Testis (tissue), 3 donors: Measurements from ENCODE around the gene MAPK12. TPM values are rescaled to one million over a fixed set of nuclear protein-coding genes. Genes with fewer than 3 reads are reported as not detected.

Source experiments
- DNase-seq: peaks from one replicate; pipeline ENCODE4 v3.0.0-alpha.2; 2019
- H3K27ac ChIP-seq, 2 donors: fragments of 200-600 bp; sonication (generic); one replicate each; pipeline ENCODE4 v1.5.1; 2019
- H3K27me3 ChIP-seq: fragments of 200-600 bp; sonication (generic); one replicate; pipeline ENCODE4 v1.5.1; 2019
- H3K36me3 ChIP-seq: fragments of 200-600 bp; sonication (generic); one replicate; pipeline ENCODE4 v1.5.1; 2017; ENCODE audit warnings: low read depth; ENCODE audit errors: missing control alignments
- H3K4me1 ChIP-seq: fragments of 200-600 bp; sonication (generic); one replicate; pipeline ENCODE4 v1.5.1; 2019
- H3K4me3 ChIP-seq, 2 donors: fragments of 200-600 bp; sonication (generic); one replicate each; pipeline ENCODE4 v1.5.1; 2017 to 2019
- H3K9me3 ChIP-seq: fragments of 200-600 bp; sonication (generic); one replicate; pipeline ENCODE4 v1.5.1; 2017
- POLR2A ChIP-seq: fragments of 450-650 bp; IDR thresholded peaks from one replicate; pipeline ENCODE4 v1.6.1; 2017; ENCODE audit warnings: antibody characterized with exemption, mild to moderate bottlenecking, moderate library complexity
- WGBS, 2 donors: methylation state at CpG; one replicate each; pipeline ENCODE4 v1.1.5; 2018; 5-methylcytosine and 5-hydroxymethylcytosine counted together
- intact Hi-C: fragments of 100-400 bp; cut with DNase I; formaldehyde crosslinking; loops from one replicate; pipeline ENCODE4 v1.15.1; 2023; ENCODE audit warnings: low total_unique reads
- polyA plus RNA-seq: library from polyadenylated mRNA; stranded (reverse); fragments of 350-450 nt; fragmentation: Illumina TruSeq; extraction: RNeasy Lipid Tissue Mini Kit (QIAGEN cat#74804); gene quantifications from one replicate; pipeline ENCODE4 v1.2.3, GENCODE V29; 2014; ENCODE audit warnings: low read depth, low replicate concordance; ENCODE audit not compliant: insufficient read depth
- total RNA-seq, 2 donors: library from RNA; depleted of rRNA; stranded (reverse); fragments of >200 nt; gene quantifications; one replicate each; pipeline ENCODE4 v1.2.3, GENCODE V29; 2016
- TF ChIP-seq, protein P1 (sequence below), 3 experiments: fragments of 450-650 bp in 2 of 3; fragments of 200-600 bp in 1 of 3; sonication (generic) in 1 of 3; IDR thresholded peaks; one replicate each; pipeline ENCODE4 v1.5.1; 2016 to 2019; ENCODE audit warnings: antibody characterized with exemption in 3 of 3, mild to moderate bottlenecking in 2 of 3, moderate library complexity in 1 of 3

MAPK12 gene
- total and polyA plus RNA-seq, 3 donors from 2014 or later = 9.1 to 25.1 (median 22.3) TPM

DNA sequence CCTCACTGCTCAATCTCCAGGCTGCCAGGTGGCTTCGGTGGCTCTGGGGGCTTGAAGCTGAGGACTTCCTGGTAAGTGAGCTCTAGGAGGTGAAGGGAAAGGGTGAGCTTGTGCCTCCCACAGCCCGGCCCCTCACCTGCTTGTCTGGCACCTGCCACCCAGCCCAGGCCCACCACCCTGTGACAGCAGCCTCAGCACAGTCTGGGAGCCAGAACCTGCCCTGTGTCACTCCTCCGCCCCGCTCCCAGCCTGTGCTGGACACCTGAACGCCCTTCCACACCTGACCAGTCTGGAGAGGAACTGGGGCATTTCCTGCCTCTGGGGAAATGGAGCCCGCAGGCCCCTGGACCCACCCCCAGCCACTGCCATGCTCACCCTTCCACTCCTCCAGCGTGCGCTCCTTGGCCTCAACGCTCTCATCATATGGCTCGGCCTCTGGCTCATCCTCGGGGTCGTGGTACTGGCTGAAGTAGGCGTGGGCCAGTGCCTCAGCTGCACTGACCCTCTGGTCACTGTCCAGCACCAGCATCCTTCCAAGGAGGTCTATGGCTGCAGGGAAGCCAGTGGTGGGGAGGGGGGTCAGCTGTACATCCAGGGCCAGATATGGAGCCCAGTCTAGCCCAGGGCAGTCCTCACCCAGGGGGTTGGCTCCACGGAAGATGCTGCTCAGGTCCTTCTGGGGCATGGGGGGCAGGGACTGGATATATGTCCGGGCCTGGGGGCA, 3.6 kb upstream of the MAPK12 start:
- H3K36me3 ChIP-seq = no peaks in the 10 kb centered on the region
- no peak overlapping the region for H3K27ac ChIP-seq
- 91 to 96% methylated on average over 3 to 15 of the region's 15 CpGs for WGBS, 2 donors
- no peaks in the 10 kb centered on the region for H3K9me3 ChIP-seq
- DNase-seq = no peak
- intact Hi-C loops = no loop called here
- no peak overlapping the region for H3K4me3 ChIP-seq
- H3K4me1 ChIP-seq = peaks cover 37% of the 10 kb centered on the region
- TF ChIP-seq, protein P1, sequence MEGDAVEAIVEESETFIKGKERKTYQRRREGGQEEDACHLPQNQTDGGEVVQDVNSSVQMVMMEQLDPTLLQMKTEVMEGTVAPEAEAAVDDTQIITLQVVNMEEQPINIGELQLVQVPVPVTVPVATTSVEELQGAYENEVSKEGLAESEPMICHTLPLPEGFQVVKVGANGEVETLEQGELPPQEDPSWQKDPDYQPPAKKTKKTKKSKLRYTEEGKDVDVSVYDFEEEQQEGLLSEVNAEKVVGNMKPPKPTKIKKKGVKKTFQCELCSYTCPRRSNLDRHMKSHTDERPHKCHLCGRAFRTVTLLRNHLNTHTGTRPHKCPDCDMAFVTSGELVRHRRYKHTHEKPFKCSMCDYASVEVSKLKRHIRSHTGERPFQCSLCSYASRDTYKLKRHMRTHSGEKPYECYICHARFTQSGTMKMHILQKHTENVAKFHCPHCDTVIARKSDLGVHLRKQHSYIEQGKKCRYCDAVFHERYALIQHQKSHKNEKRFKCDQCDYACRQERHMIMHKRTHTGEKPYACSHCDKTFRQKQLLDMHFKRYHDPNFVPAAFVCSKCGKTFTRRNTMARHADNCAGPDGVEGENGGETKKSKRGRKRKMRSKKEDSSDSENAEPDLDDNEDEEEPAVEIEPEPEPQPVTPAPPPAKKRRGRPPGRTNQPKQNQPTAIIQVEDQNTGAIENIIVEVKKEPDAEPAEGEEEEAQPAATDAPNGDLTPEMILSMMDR (IDR thresholded peaks at IDR 0.05) = no peak
- TF ChIP-seq POLR2A = no peak
- H3K27me3 ChIP-seq = no peaks in the 10 kb centered on the region

DNA sequence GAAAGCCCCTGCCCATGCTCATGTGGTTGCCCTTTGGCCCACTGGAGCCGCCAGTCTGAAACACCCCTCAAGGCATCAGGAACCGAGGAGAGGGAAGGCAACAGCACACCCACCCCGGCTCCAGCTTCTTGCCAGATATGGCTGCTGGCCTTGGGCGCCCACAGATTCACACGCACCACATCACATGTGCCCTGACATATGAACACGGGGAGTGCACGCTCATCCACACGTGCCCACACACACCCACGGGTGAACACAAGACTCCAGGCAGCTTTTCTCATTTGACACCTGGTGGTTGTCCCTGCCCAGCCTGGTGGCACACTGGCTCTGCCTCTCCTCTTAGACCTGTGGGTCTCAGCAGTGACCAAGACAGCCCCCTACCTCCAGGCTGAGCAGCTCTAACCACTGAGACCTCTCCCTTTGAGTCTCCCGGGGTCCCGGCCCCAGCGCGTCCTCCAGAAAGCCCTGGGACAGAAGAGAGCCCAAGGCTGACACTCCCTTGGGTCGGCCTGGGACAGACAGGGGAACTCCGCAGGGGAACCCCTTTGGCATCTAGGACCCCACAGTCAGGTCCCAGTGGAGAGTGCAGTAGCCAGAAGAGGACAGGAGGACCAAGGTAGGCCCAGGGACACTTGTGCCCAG, 2.7 kb upstream of the MAPK12 start:
- Histone ChIP-seq H3K4me1 (peaks cover 29% of the 10 kb centered on the region), H3K9me3 (no peaks in the 10 kb centered on the region), H3K27ac (no peak overlapping the region), H3K27me3 (no peaks in the 10 kb centered on the region), H3K36me3 (no peaks in the 10 kb centered on the region), H3K4me3 (no peak overlapping the region)
- no peak for DNase-seq
- intact Hi-C loops = no loop called here
- TF ChIP-seq, protein P1 (IDR thresholded peaks at IDR 0.05) = no peak
- no peak for TF ChIP-seq POLR2A
- 89 to 93% methylated on average over 6 to 15 of the region's 15 CpGs for WGBS, 2 donors

- H3K4me3 ChIP-seq = no peak overlapping the region
- peaks cover 18% of the 10 kb centered on the region for H3K4me1 ChIP-seq
- no peaks in the 10 kb centered on the region for H3K36me3 ChIP-seq
- no peaks in the 10 kb centered on the region for H3K27me3 ChIP-seq
- intact Hi-C loops = no loop called here
- 65 to 75% methylated on average over 4 to 9 of the region's 9 CpGs for WGBS, 2 donors
- no peak overlapping the region for H3K27ac ChIP-seq
- TF ChIP-seq, protein P1 (IDR thresholded peaks at IDR 0.05) = no peak
- TF ChIP-seq POLR2A = no peak
- H3K9me3 ChIP-seq = no peaks in the 10 kb centered on the region
- DNase-seq = no peak
Measured at GRCh38 chr22:50262973-50263617, 1.6 kb upstream of the MAPK12 start.

GRCh38 chr22:50262460-50262911, 1.0 kb upstream of the MAPK12 start:
- no peak overlapping the region for H3K27ac ChIP-seq
- H3K27me3 ChIP-seq = no peaks in the 10 kb centered on the region
- intact Hi-C loops = no loop called here
- DNase-seq = no peak
- H3K9me3 ChIP-seq = no peaks in the 10 kb centered on the region
- H3K4me1 ChIP-seq = peaks cover 14% of the 10 kb centered on the region
- TF ChIP-seq, protein P1 (IDR thresholded peaks at IDR 0.05) = no peak
- no peak for TF ChIP-seq POLR2A
- no peak overlapping the region for H3K4me3 ChIP-seq
- no peaks in the 10 kb centered on the region for H3K36me3 ChIP-seq
- WGBS, 2 donors = 73 to 81% methylated on average over 6 to 7 of the region's 7 CpGs
